Spleen (tissue), 11 donors: ENCODE data around the gene C2orf72. TPM values are rescaled to one million over a fixed set of nuclear protein-coding genes. Genes with fewer than 3 reads are reported as not detected.

Source experiments
- DNase-seq: peaks from one replicate; pipeline ENCODE4 v3.0.0-alpha.2; 2020
- H3K27ac ChIP-seq, 8 donors: fragments of 200-600 bp; sonication (generic) in 7 of 8; 1 replicate in 4 of 8; 2 replicates in 4 of 8; pipeline versions ENCODE4 v1.5.0 to v1.8.0; 2016 to 2021; ENCODE audit warnings: inconsistent platforms in 4 of 8, mild to moderate bottlenecking in 4 of 8, moderate library complexity in 1 of 8
- H3K27me3 ChIP-seq, 7 donors: fragments of 200-600 bp; sonication (generic) in 6 of 7; replicated peaks in 1 of 7; 1 replicate in 4 of 7; 2 replicates in 3 of 7; pipeline versions ENCODE4 v1.5.0 to v1.8.0; 2016 to 2021; ENCODE audit warnings: inconsistent platforms in 3 of 7, mild to moderate bottlenecking in 1 of 7
- H3K36me3 ChIP-seq, 6 donors: fragments of 200-600 bp; sonication (generic) in 5 of 6; 1 replicate in 4 of 6; 2 replicates in 2 of 6; pipeline versions ENCODE4 v1.5.0 to v1.8.0; 2016 to 2021; ENCODE audit warnings: inconsistent platforms in 2 of 6
- H3K4me1 ChIP-seq, 6 donors: fragments of 200-600 bp; sonication (generic) in 5 of 6; 1 replicate in 3 of 6; 2 replicates in 3 of 6; pipeline versions ENCODE4 v1.5.0 to v1.8.0; 2016 to 2021; ENCODE audit warnings: inconsistent platforms in 3 of 6
- H3K4me3 ChIP-seq, 8 donors: fragments of 200-600 bp; sonication (generic) in 7 of 8; 1 replicate in 4 of 8; 2 replicates in 4 of 8; pipeline versions ENCODE4 v1.5.0 to v1.8.0; 2016 to 2021; ENCODE audit warnings: inconsistent platforms in 4 of 8, mild to moderate bottlenecking in 4 of 8, moderate library complexity in 2 of 8
- H3K9me3 ChIP-seq, 8 donors: fragments of 200-600 bp; sonication (generic) in 7 of 8; 1 replicate in 4 of 8; 2 replicates in 4 of 8; pipeline versions ENCODE4 v1.5.0 to v1.8.0; 2016 to 2021; ENCODE audit warnings: inconsistent platforms in 4 of 8
- POLR2A ChIP-seq, 3 donors: fragments of 450-650 bp; IDR thresholded peaks; one replicate each; pipeline ENCODE4 v1.5.1; 2017; ENCODE audit warnings: antibody characterized with exemption in 3 of 3, mild to moderate bottlenecking in 1 of 3
- POLR2AphosphoS5 ChIP-seq, 3 donors: sonication (generic); formaldehyde crosslinking; IDR thresholded peaks; one replicate each; pipeline ENCODE4 v1.5.1; 2017; ENCODE audit warnings: antibody characterized with exemption in 3 of 3
- WGBS, 5 donors: extraction: QIAGEN DNeasy Blood & Tissue Kit in 3 of 5; methylation state at CpG; one replicate each; pipeline versions ENCODE4 v1.1.5 to v1.1.7; 2013 to 2018; 5-methylcytosine and 5-hydroxymethylcytosine counted together
- intact Hi-C: fragments of 100-400 bp; cut with DNase I; formaldehyde crosslinking; loops from one replicate; pipeline ENCODE4 v1.15.0; 2023; ENCODE audit warnings: low total_unique reads
- polyA plus RNA-seq, 3 donors: library from polyadenylated mRNA; stranded (reverse); fragments of 200-250 nt; gene quantifications; one replicate each; pipeline ENCODE4 v1.2.1, GENCODE V29; 2013
- total RNA-seq, 7 donors: library from RNA; depleted of rRNA in 3 of 7; stranded (reverse); fragments of >200 nt in 3 of 7; fragmentation: NEBNext Ultra II Directional in 4 of 7; extraction: Animal tissue kit (Norgen Biotek cat#: 25700) in 4 of 7; gene quantifications; one replicate each; pipeline versions ENCODE4 v1.1.0 to v1.2.1, GENCODE V29; 2016 to 2021
- TF ChIP-seq, protein P1 (sequence below), 11 experiments: fragments of 200-600 bp in 7 of 11; fragments of 450-650 bp in 4 of 11; sonication (generic) in 4 of 11; IDR thresholded peaks in 8 of 11; conservative IDR thresholded peaks in 3 of 11; 1 replicate in 7 of 11; 2 replicates in 4 of 11; pipeline versions ENCODE4 v1.4.0 to v1.8.0; 2016 to 2021; ENCODE audit warnings: antibody characterized with exemption in 11 of 11, inconsistent platforms in 4 of 11, mild to moderate bottlenecking in 1 of 11
- donor health status: healthy with polysubstance abuse.
- donor health status: DM: no; HTN: no; CAD: no; lungs with moderate emphysema.
- donor health status: DM: no; HTN: no; CAD: no.
- donor health status: Bipolar disorder and iron deficiency.
- donor health status: healthy.
- donor health status: DM: no; HTN: no; CAD: no.
- donor health status: DM: yes; HTN: yes; CAD: no.

The C2orf72 gene
- total and polyA plus RNA-seq, 10 donors, result not detected

GRCh38 chr2:231069379-231070054 lies 32.2 kb downstream of the C2orf72 start:
- Histone ChIP-seq H3K36me3 (peaks cover 2 to 100% (median 78%) of the 10 kb centered on the region in 6 donors), H3K4me1 (no peaks in the 10 kb centered on the region), H3K27me3 (no peaks in the 10 kb centered on the region), H3K27ac (no peak overlapping the region), H3K4me3 (no peak overlapping the region), H3K9me3 (no peaks in the 10 kb centered on the region)
- TF ChIP-seq, protein P1, sequence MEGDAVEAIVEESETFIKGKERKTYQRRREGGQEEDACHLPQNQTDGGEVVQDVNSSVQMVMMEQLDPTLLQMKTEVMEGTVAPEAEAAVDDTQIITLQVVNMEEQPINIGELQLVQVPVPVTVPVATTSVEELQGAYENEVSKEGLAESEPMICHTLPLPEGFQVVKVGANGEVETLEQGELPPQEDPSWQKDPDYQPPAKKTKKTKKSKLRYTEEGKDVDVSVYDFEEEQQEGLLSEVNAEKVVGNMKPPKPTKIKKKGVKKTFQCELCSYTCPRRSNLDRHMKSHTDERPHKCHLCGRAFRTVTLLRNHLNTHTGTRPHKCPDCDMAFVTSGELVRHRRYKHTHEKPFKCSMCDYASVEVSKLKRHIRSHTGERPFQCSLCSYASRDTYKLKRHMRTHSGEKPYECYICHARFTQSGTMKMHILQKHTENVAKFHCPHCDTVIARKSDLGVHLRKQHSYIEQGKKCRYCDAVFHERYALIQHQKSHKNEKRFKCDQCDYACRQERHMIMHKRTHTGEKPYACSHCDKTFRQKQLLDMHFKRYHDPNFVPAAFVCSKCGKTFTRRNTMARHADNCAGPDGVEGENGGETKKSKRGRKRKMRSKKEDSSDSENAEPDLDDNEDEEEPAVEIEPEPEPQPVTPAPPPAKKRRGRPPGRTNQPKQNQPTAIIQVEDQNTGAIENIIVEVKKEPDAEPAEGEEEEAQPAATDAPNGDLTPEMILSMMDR (IDR thresholded peaks at IDR 0.05 in 8 of 11, conservative IDR thresholded peaks at IDR 0.05 in 3 of 11), result no peak
- TF ChIP-seq POLR2AphosphoS5 (IDR thresholded peaks at IDR 0.05) (no peak), POLR2A (IDR thresholded peaks at IDR 0.05) (no peak)
- no peak for DNase-seq
- 90 to 97% (median 96%) methylated on average over 1 of the region's 1 CpG for WGBS, 5 donors
- intact Hi-C loops, result no loop called here

DNA sequence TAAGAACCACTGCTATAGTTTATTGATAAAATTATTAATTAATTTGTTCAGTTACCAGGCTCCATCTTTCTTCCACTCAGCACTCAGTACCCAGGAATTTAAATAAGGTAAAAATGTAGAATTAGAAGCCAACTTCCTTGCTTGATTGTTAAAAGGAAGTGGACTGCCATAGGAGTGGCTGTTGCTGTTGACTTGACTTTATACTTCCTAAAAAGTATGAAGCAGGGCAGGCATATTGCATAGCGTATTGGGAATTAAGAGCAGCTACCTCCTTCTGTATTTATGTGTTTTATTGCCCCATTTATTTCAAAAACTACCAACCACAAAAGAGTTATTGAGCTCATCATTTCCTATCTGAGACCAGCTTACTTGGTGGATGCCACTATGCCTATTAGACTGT lies 47.2 kb downstream of the C2orf72 start:
- intact Hi-C loops, result no loop called here
- no peaks in the 10 kb centered on the region for H3K4me1 ChIP-seq
- TF ChIP-seq POLR2AphosphoS5 (IDR thresholded peaks at IDR 0.05), result no peak
- TF ChIP-seq, protein P1 (IDR thresholded peaks at IDR 0.05 in 8 of 11, conservative IDR thresholded peaks at IDR 0.05 in 3 of 11), result no peak
- no peak for TF ChIP-seq POLR2A (IDR thresholded peaks at IDR 0.05)
- no peaks in the 10 kb centered on the region for H3K27me3 ChIP-seq
- 58 to 86% (median 73%) methylated on average over 1 of the region's 1 CpG for WGBS, 5 donors
- no peak overlapping the region for H3K4me3 ChIP-seq
- H3K27ac ChIP-seq, result no peak overlapping the region
- no peaks in the 10 kb centered on the region for H3K9me3 ChIP-seq
- H3K36me3 ChIP-seq, result peaks cover 14 to 100% (median 98%) of the 10 kb centered on the region in 6 donors
- DNase-seq, result no peak

- Histone ChIP-seq H3K27me3 (no peaks in the 10 kb centered on the region), H3K36me3 (peaks cover 5 to 100% (median 66%) of the 10 kb centered on the region in 6 donors), H3K4me3 (no peak overlapping the region), H3K9me3 (no peaks in the 10 kb centered on the region), H3K4me1 (no peaks in the 10 kb centered on the region), H3K27ac (no peak overlapping the region)
- no peak for DNase-seq
- intact Hi-C loops, result no loop called here
- 86 to 93% (median 90%) methylated on average over 4 of the region's 4 CpGs for WGBS, 5 donors
- TF ChIP-seq POLR2AphosphoS5 (IDR thresholded peaks at IDR 0.05) (no peak), POLR2A (IDR thresholded peaks at IDR 0.05) (no peak)
- TF ChIP-seq, protein P1 (IDR thresholded peaks at IDR 0.05 in 8 of 11, conservative IDR thresholded peaks at IDR 0.05 in 3 of 11), result no peak
Observed at GRCh38 chr2:231088754-231089153, 51.4 kb downstream of the C2orf72 start.

GRCh38 chr2:231093933-231094332 lies 56.6 kb downstream of the C2orf72 start:
- TF ChIP-seq POLR2AphosphoS5 (IDR thresholded peaks at IDR 0.05) (no peak), POLR2A (IDR thresholded peaks at IDR 0.05) (no peak)
- TF ChIP-seq, protein P1 (IDR thresholded peaks at IDR 0.05 in 8 of 11, conservative IDR thresholded peaks at IDR 0.05 in 3 of 11), result no peak
- Histone ChIP-seq H3K4me3 (no peak overlapping the region), H3K36me3 (peaks cover 3 to 99% (median 43%) of the 10 kb centered on the region in 6 donors), H3K27me3 (no peaks in the 10 kb centered on the region), H3K9me3 (peaks cover under 1 to 29% (median 12%) of the 10 kb centered on the region in 8 donors), H3K4me1 (no peaks in the 10 kb centered on the region), H3K27ac (no peak overlapping the region)
- 91 to 99% (median 97%) methylated on average over 5 of the region's 5 CpGs for WGBS, 5 donors
- no peak for DNase-seq
- intact Hi-C loops, result no loop called here
